GM12878 (cell line): ENCODE results near the gene SUPT3H. TPM values are rescaled to one million over a fixed set of nuclear protein-coding genes. Genes with fewer than 3 reads are reported as not detected.

Source experiments
- ATAC-seq: fragments of 200-7000 bp; cut with Tn5 transposase; 3 replicates; pipeline ENCODE4 v1.9.1; 2020; ENCODE audit warnings: mild to moderate bottlenecking, moderate library complexity
- BruUV-seq: library from RNA; stranded (reverse); fragments of 400-500 nt; replicated peaks from 2 replicates; lab custom pipeline; 2021; lab: Mats Ljungman, UMichigan
- CTCF ChIA-PET: fragments of 300-600 bp; sonication (Branson Sonifier 250); formaldehyde crosslinking; extraction: SDS; loops from one replicate; lab custom pipeline; 2021; ENCODE audit warnings: inconsistent platforms; lab: Yijun Ruan, JAX
- POLR2A ChIA-PET: fragments of 350-600 bp; formaldehyde crosslinking; extraction: SDS; loops from one replicate; lab custom pipeline; 2021; ENCODE audit warnings: inconsistent platforms; lab: Charles Lee
- RAD21 ChIA-PET: fragments of 300-600 bp; sonication (Branson Sonifier 250); formaldehyde crosslinking; loops from one replicate; lab custom pipeline; 2023; ENCODE audit warnings: antibody characterized with exemption; ENCODE audit not compliant: unreplicated experiment; lab: Charles Lee
- SMC1A ChIA-PET: fragments of 300-600 bp; sonication (Branson Sonifier 250); formaldehyde crosslinking; loops from one replicate; lab custom pipeline; 2023; ENCODE audit not compliant: unreplicated experiment, uncharacterized antibody; lab: Charles Lee
- DNase-seq: peaks from one replicate; pipeline ENCODE4 v3.0.0-alpha.2; 2011; ENCODE audit warnings: low read depth, low spot score
- FAIRE-seq: peaks from 3 replicates; lab custom pipeline; 2011; peaks lifted over from hg19 to GRCh38; lab: Jason Lieb, UNC
- H2AFZ ChIP-seq: 2 replicates; pipeline ENCODE4 v1.6.0; 2011; ENCODE audit warnings: low read depth, low read length, control low read depth; ENCODE audit not compliant: control insufficient read depth
- H3K27ac ChIP-seq: 2 replicates; pipeline ENCODE4 v1.5.1; 2011; ENCODE audit warnings: control low read depth; ENCODE audit not compliant: control insufficient read depth, insufficient read depth
- H3K27me3 ChIP-seq, 2 experiments: replicated peaks in 1 of 2; 2 replicates each; pipeline versions ENCODE4 v1.6.0 to v1.6.1; 2011; ENCODE audit warnings: low read length in 1 of 2; ENCODE audit not compliant: control insufficient read depth in 2 of 2, insufficient read depth in 2 of 2
- H3K36me3 ChIP-seq, 2 experiments: 2 replicates each; pipeline ENCODE4 v1.5.1; 2011; ENCODE audit warnings: low read length in 1 of 2; ENCODE audit not compliant: control insufficient read depth in 2 of 2, insufficient read depth in 2 of 2
- H3K4me1 ChIP-seq: 2 replicates; pipeline ENCODE4 v1.6.1; 2011; ENCODE audit warnings: mild to moderate bottlenecking, low read length, moderate library complexity, mixed read lengths; ENCODE audit not compliant: control insufficient read depth, insufficient read depth
- H3K4me2 ChIP-seq: 2 replicates; pipeline ENCODE4 v1.6.0; 2011; ENCODE audit warnings: control low read depth; ENCODE audit not compliant: control insufficient read depth, insufficient read depth
- H3K4me3 ChIP-seq: fragments of 200-600 bp; sonication (generic); 2 replicates; pipeline ENCODE4 v1.5.1; 2016
- H3K79me2 ChIP-seq: 2 replicates; pipeline ENCODE4 v1.6.0; 2011; ENCODE audit warnings: low read length; ENCODE audit not compliant: control insufficient read depth, insufficient read depth
- H3K9ac ChIP-seq: 2 replicates; pipeline ENCODE4 v1.8.0; 2011; ENCODE audit warnings: low read length, control low read depth, mixed read lengths; ENCODE audit not compliant: control insufficient read depth, insufficient read depth
- H3K9me3 ChIP-seq: replicated peaks from 3 replicates; pipeline ENCODE4 v1.5.1; 2011; ENCODE audit warnings: mild to moderate bottlenecking, low read length; ENCODE audit not compliant: control insufficient read depth, insufficient read depth
- H4K20me1 ChIP-seq: 2 replicates; pipeline ENCODE4 v1.6.0; 2011; ENCODE audit not compliant: control insufficient read depth, insufficient read depth
- ATF7 ChIP-seq: fragments of 450-650 bp; IDR thresholded peaks from 2 replicates; pipeline ENCODE4 v1.6.1; 2016; ENCODE audit warnings: low read depth, mild to moderate bottlenecking
- BMI1 ChIP-seq: fragments of 450-650 bp; IDR thresholded peaks from 2 replicates; pipeline ENCODE4 v1.6.1; 2016; ENCODE audit warnings: mild to moderate bottlenecking, moderate library complexity, borderline replicate concordance
- CBX3 ChIP-seq: fragments of 200-600 bp; sonication (generic); IDR thresholded peaks from 2 replicates; pipeline ENCODE4 v1.6.1; 2016; ENCODE audit warnings: low read depth, borderline replicate concordance
- CBX5 ChIP-seq: sonication (generic); IDR thresholded peaks from 2 replicates; pipeline ENCODE4 v1.6.1; 2016; ENCODE audit warnings: low read depth, moderate library complexity, mild to moderate bottlenecking, inconsistent platforms
- EZH2 ChIP-seq: IDR thresholded peaks from 2 replicates; pipeline ENCODE4 v1.6.1; 2012; ENCODE audit warnings: low read depth, mild to moderate bottlenecking, control low read depth, inconsistent platforms, low read length, borderline replicate concordance; ENCODE audit not compliant: control insufficient read depth
- HCFC1 ChIP-seq: fragments of 150-350 bp; IDR thresholded peaks from 2 replicates; pipeline ENCODE4 v1.6.1; 2014; ENCODE audit warnings: low read length
- IKZF2 ChIP-seq, 2 experiments: fragments of 450-650 bp; IDR thresholded peaks; 2 replicates each; pipeline ENCODE4 v1.6.1; 2017; ENCODE audit warnings: mild to moderate bottlenecking in 2 of 2, moderate library complexity in 2 of 2
- IRF5 ChIP-seq: fragments of 450-650 bp; IDR thresholded peaks from 2 replicates; pipeline ENCODE4 v1.6.1; 2017; ENCODE audit warnings: borderline replicate concordance
- MXI1 ChIP-seq: fragments of 150-350 bp; IDR thresholded peaks from 2 replicates; pipeline ENCODE4 v1.6.1; 2011; ENCODE audit warnings: low read depth, mild to moderate bottlenecking, inconsistent platforms, low read length, improper control_type of control experiment
- NFYA ChIP-seq: IDR thresholded peaks from 2 replicates; pipeline ENCODE4 v1.6.1; 2011; ENCODE audit warnings: low read depth, mild to moderate bottlenecking, low read length, improper control_type of control experiment, borderline replicate concordance
- PBX3 ChIP-seq: IDR thresholded peaks from 2 replicates; pipeline ENCODE4 v1.6.1; 2011; ENCODE audit warnings: mild to moderate bottlenecking, low read depth, low read length, moderate library complexity; ENCODE audit not compliant: insufficient replicate concordance
- POLR2AphosphoS5 ChIP-seq: IDR thresholded peaks from 2 replicates; pipeline ENCODE4 v1.6.1; 2011; ENCODE audit warnings: mild to moderate bottlenecking, low read length, inconsistent platforms
- RUNX3 ChIP-seq: IDR thresholded peaks from 2 replicates; pipeline ENCODE4 v1.6.1; 2012; ENCODE audit warnings: low read length, inconsistent platforms
- SMAD1 ChIP-seq: fragments of 450-650 bp; IDR thresholded peaks from 2 replicates; pipeline ENCODE4 v1.6.1; 2018; ENCODE audit warnings: mild to moderate bottlenecking, low read depth; ENCODE audit not compliant: partially characterized antibody
- SUPT20H ChIP-seq: IDR thresholded peaks from 2 replicates; pipeline ENCODE4 v1.6.1; 2011; ENCODE audit warnings: low read depth, mild to moderate bottlenecking, low read length, moderate library complexity, borderline replicate concordance; ENCODE audit not compliant: control insufficient read depth
- SUZ12 ChIP-seq: fragments of 200-600 bp; sonication (generic); IDR thresholded peaks from one replicate; pipeline ENCODE4 v1.6.1; 2018; ENCODE audit warnings: antibody characterized with exemption, mild to moderate bottlenecking; ENCODE audit not compliant: unreplicated experiment
- ZBED1 ChIP-seq: IDR thresholded peaks from 2 replicates; pipeline ENCODE4 v1.6.1; 2016; ENCODE audit warnings: borderline replicate concordance
- ZBTB33 ChIP-seq: fragments of 450-650 bp; IDR thresholded peaks from 2 replicates; pipeline ENCODE4 v1.6.1; 2017; ENCODE audit warnings: mild to moderate bottlenecking
- ZSCAN29 ChIP-seq: fragments of 450-650 bp; IDR thresholded peaks from 2 replicates; pipeline ENCODE4 v1.6.1; 2017; ENCODE audit warnings: mild to moderate bottlenecking, moderate library complexity
- WGBS: methylation state at CpG from one replicate; pipeline ENCODE4 v1.1.6; 2016; ENCODE audit warnings: low lambda C conversion rate; ENCODE audit not compliant: insufficient replicate concordance, insufficient coverage; ENCODE audit errors: missing lambda C conversion rate; 5-methylcytosine and 5-hydroxymethylcytosine counted together
- in situ Hi-C: fragments of 300-500 bp; cut with MboI; formaldehyde crosslinking; loops from 9 replicates; pipeline ENCODE4 v1.14.3; 2018; ENCODE audit warnings: mixed read lengths
- intact Hi-C: fragments of 100-400 bp; cut with micrococcal nuclease; formaldehyde crosslinking; loops from one replicate; pipeline ENCODE4 v1.14.2; 2022; ENCODE audit not compliant: unreplicated experiment
- polyA plus RNA-seq, 11 experiments: library from polyadenylated mRNA; depleted of rRNA in 4 of 11; unstranded in 6 of 11; stranded (reverse) in 5 of 11; fragments of >200 nt; fragmentation: Nextera tagmentation in 4 of 11; fragmentation: Illumina TruSeq in 1 of 11; extraction: Ambion mirVana in 4 of 11; extraction: Trizol in 1 of 11; gene quantifications; 1 replicate in 1 of 11; 2 replicates in 10 of 11; pipeline versions ENCODE4 v1.2.1 to v1.2.3, GENCODE V29; 2011 to 2016; ENCODE audit warnings: inconsistent platforms in 2 of 11, missing spikeins in 2 of 11, low read depth in 1 of 11
- total RNA-seq, 4 experiments: library from RNA; depleted of rRNA in 3 of 4; stranded (reverse); fragments of >200 nt in 3 of 4; fragmentation: Illumina TruSeq in 1 of 4; extraction: Trizol in 1 of 4; gene quantifications; 2 replicates each; pipeline versions ENCODE4 v1.2.1 to v1.2.3, GENCODE V29; 2013 to 2021

SUPT3H gene
- total and polyA plus RNA-seq, 10 of the 15 experiments (the other 5 are each of a cell fraction or from before 2014, with no cell fraction given): 0.51 to 3.7 (median 2.0) TPM

DNA sequence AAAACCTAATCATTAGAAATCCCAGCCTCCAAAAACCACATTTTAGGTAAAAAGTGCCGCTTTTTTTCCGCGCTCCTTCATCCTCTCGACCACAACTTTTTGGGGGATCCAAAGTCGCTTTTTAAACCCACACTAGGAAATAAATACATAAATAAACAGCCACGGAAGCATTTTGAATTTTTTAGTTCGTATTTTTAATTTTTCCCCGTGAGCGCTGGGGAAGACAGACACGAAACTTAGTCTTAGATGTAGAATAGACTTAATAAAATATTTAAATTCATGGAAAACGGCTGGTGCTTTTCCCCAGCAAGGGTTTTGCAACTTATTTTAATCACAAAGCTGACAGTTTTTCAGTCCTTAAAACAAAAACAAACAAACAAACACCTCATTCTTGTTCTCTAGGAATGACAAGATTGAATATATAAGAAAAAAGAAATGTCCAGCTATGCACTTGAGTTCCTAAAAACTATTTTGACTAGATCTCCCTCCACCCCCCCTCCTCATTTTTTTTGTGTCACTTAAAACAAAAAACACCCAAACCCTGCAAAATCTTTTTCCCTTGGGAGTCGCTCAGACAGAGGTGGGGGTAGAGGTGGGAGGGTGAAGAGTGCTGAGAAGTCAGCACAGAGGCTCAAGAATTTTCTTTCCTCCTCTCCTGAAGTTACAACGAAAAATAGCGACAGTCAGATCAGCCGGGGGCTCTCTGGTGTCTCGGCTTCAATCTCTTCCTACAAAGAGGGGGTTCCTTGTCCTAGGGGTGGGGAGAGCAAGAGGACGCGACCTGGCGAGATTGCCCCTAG, 43.4 kb upstream of the SUPT3H start:
- no peak overlapping the region for H2AFZ ChIP-seq
- intact Hi-C loops: loop anchor here (5.0 to 10.0 kb wide), 3 partner anchors 501 to 944 kb away; no protein-coding TSS in a partner anchor
- H3K9ac ChIP-seq: no peak overlapping the region
- no peaks in the 10 kb centered on the region for H3K9me3 ChIP-seq
- H3K4me2 ChIP-seq: peak overlapping the region; percentile 55; the same call in 1 of the 2 replicates
- SMC1A ChIA-PET: interaction anchor here (1.2 to 1.9 kb wide), 4 partner anchors 13 to 502 kb away, joined by 3 to 5 read pairs (median 4); no protein-coding TSS in a partner anchor
- DNase-seq (no peak), FAIRE-seq (no peak), ATAC-seq (no peak)
- RAD21 ChIA-PET: interaction anchor here (0.9 to 1.3 kb wide), 2 partner anchors 293 to 294 kb away, joined by 3 read pairs; no protein-coding TSS in a partner anchor
- no peak overlapping the region for H3K27ac ChIP-seq
- no peaks in the 10 kb centered on the region for H3K36me3 ChIP-seq
- CTCF ChIA-PET: no interaction called here
- no peak overlapping the region for H3K4me3 ChIP-seq
- peaks cover 20 to 37% of the 10 kb centered on the region in 2 experiments for H3K27me3 ChIP-seq
- H4K20me1 ChIP-seq: no peaks in the 10 kb centered on the region
- no peaks in the 10 kb centered on the region for H3K79me2 ChIP-seq
- no peaks in the 10 kb centered on the region; the same call in 1 of the 2 replicates for H3K4me1 ChIP-seq
- POLR2A ChIA-PET: no interaction called here
- TF ChIP-seq ATF7: no peak
- TF ChIP-seq RUNX3: 0 out of 2 replicates have a peak, but pooled peaks have one; percentile 17
- peak; percentile 79 for TF ChIP-seq BMI1
- no peak for TF ChIP-seq POLR2AphosphoS5
- no peak for TF ChIP-seq CBX5
- no peak for TF ChIP-seq MXI1
- TF ChIP-seq IRF5: no peak
- no peak for TF ChIP-seq CBX3
- no peak for TF ChIP-seq ZBTB33
- TF ChIP-seq ZSCAN29: no peak
- no peak for TF ChIP-seq NFYA
- no peak for TF ChIP-seq SUPT20H
- TF ChIP-seq HCFC1: no peak
- TF ChIP-seq ZBED1: no peak
- TF ChIP-seq PBX3: no peak
- no peak for TF ChIP-seq IKZF2 (IDR thresholded peaks at IDR 0.05)
- no peak for TF ChIP-seq SMAD1
- no peak; the same call in 1 of the 2 replicates for TF ChIP-seq EZH2
- TF ChIP-seq SUZ12: peak; percentile 20
- 2% methylated on average over 19 of the region's 19 CpGs for WGBS
- BruUV-seq: no TSS peak
- in situ Hi-C loops: no loop called here
